HepG2 (cell line): Measurements from ENCODE around the gene EEFSEC. TPM values are rescaled to one million over a fixed set of nuclear protein-coding genes. Genes with fewer than 3 reads are reported as not detected.
A peak's percentile ranks its signal among the peaks of the same experiment; 100 is the strongest.

Source experiments
- ADNP ChIP-seq: sonication (generic); formaldehyde crosslinking; IDR thresholded peaks from 2 replicates; pipeline ENCODE4 v1.4.0; 2020; ENCODE audit warnings: missing genetic modification reagents
- ASH2L ChIP-seq: fragments of 300-600, 200-600 bp; sonication (generic); IDR thresholded peaks from 2 replicates; pipeline ENCODE4 v1.7.0; 2017; ENCODE audit warnings: low read depth, mild to moderate bottlenecking, moderate library complexity, mixed read lengths, low read length; ENCODE audit not compliant: insufficient read length
- CENPT ChIP-seq: sonication (generic); formaldehyde crosslinking; IDR thresholded peaks from 2 replicates; pipeline ENCODE4 v1.8.0; 2022; ENCODE audit warnings: low read depth, mild to moderate bottlenecking, moderate library complexity, missing genetic modification reagents
- GPN1 ChIP-seq: sonication (generic); formaldehyde crosslinking; IDR thresholded peaks from 2 replicates; pipeline ENCODE4 v1.5.1; 2020; ENCODE audit warnings: missing genetic modification reagents, borderline replicate concordance
- MED1 ChIP-seq: sonication (generic); formaldehyde crosslinking; IDR thresholded peaks from 2 replicates; pipeline ENCODE4 v1.4.0; 2020; ENCODE audit warnings: missing genetic modification reagents
- MED13 ChIP-seq: sonication (generic); formaldehyde crosslinking; IDR thresholded peaks from 2 replicates; pipeline ENCODE4 v1.5.0; 2020; ENCODE audit warnings: missing genetic modification reagents
- MEIS2 ChIP-seq: sonication (generic); formaldehyde crosslinking; IDR thresholded peaks from 2 replicates; pipeline ENCODE4 v1.9.0; 2021; ENCODE audit warnings: mild to moderate bottlenecking, missing genetic modification reagents
- MIXL1 ChIP-seq: IDR thresholded peaks from 2 replicates; pipeline ENCODE4 v1.6.1; 2016
- NFIC ChIP-seq: IDR thresholded peaks from 2 replicates; pipeline ENCODE4 v1.6.1; 2012; ENCODE audit warnings: mild to moderate bottlenecking, low read length, inconsistent platforms
- NFYB ChIP-seq: sonication (generic); formaldehyde crosslinking; IDR thresholded peaks from 2 replicates; pipeline ENCODE4 v1.4.0; 2020; ENCODE audit warnings: missing genetic modification reagents
- PHF21A ChIP-seq: sonication (generic); formaldehyde crosslinking; IDR thresholded peaks from 2 replicates; pipeline ENCODE4 v1.5.0; 2020; ENCODE audit warnings: mild to moderate bottlenecking, missing genetic modification reagents
- SMARCE1 ChIP-seq: fragments of 450-650 bp; IDR thresholded peaks from 2 replicates; pipeline ENCODE4 v1.6.1; 2017; ENCODE audit warnings: borderline replicate concordance
- SRY ChIP-seq: sonication (generic); formaldehyde crosslinking; IDR thresholded peaks from 2 replicates; pipeline ENCODE4 v1.8.0; 2022; ENCODE audit warnings: mild to moderate bottlenecking, missing genetic modification reagents
- TCF12 ChIP-seq, 2 experiments: fragments of 450-650 bp in 1 of 2; sonication (generic) in 1 of 2; formaldehyde crosslinking in 1 of 2; IDR thresholded peaks; 2 replicates each; pipeline versions ENCODE4 v1.6.1 to v1.8.0; 2017 to 2022; ENCODE audit warnings: antibody characterized with exemption in 1 of 2, mild to moderate bottlenecking in 1 of 2, missing genetic modification reagents in 1 of 2, moderate library complexity in 1 of 2
- ZFP36L1 ChIP-seq: sonication (generic); formaldehyde crosslinking; IDR thresholded peaks from 2 replicates; pipeline ENCODE4 v1.8.0; 2022; ENCODE audit warnings: mild to moderate bottlenecking, missing genetic modification reagents, moderate library complexity
- ZFP36L2 ChIP-seq: sonication (generic); formaldehyde crosslinking; IDR thresholded peaks from 2 replicates; pipeline ENCODE4 v1.4.0; 2020; ENCODE audit warnings: missing genetic modification reagents
- ZNF317 ChIP-seq: sonication (generic); formaldehyde crosslinking; IDR thresholded peaks from 2 replicates; pipeline ENCODE4 v1.5.0; 2020; ENCODE audit warnings: mild to moderate bottlenecking, missing genetic modification reagents
- ZNF329 ChIP-seq: sonication (generic); formaldehyde crosslinking; IDR thresholded peaks from 2 replicates; pipeline ENCODE4 v1.9.0; 2021; ENCODE audit warnings: low read depth, mild to moderate bottlenecking, missing genetic modification reagents
- ZNF430 ChIP-seq: sonication (generic); formaldehyde crosslinking; IDR thresholded peaks from 2 replicates; pipeline ENCODE4 v1.9.0; 2021; ENCODE audit warnings: mild to moderate bottlenecking, missing genetic modification reagents
- ZNF709 ChIP-seq: sonication (generic); formaldehyde crosslinking; IDR thresholded peaks from 2 replicates; pipeline ENCODE4 v1.5.0; 2020; ENCODE audit warnings: mild to moderate bottlenecking, missing genetic modification reagents
- ZNF766 ChIP-seq: sonication (generic); formaldehyde crosslinking; IDR thresholded peaks from 2 replicates; pipeline ENCODE4 v1.5.0; 2020; ENCODE audit warnings: missing genetic modification reagents, borderline replicate concordance
- polyA plus RNA-seq, 8 experiments: library from polyadenylated mRNA; depleted of rRNA in 3 of 8; stranded (reverse) in 7 of 8; unstranded in 1 of 8; fragments of >200 nt; fragmentation: Illumina TruSeq in 4 of 8; extraction: Trizol in 4 of 8; gene quantifications; 2 replicates each; pipeline versions ENCODE4 v1.2.1 to v1.2.3, GENCODE V29; 2011 to 2016; ENCODE audit warnings: low read depth in 4 of 8, missing spikeins in 1 of 8, mixed read lengths in 1 of 8; ENCODE audit not compliant: insufficient read depth in 1 of 8
- total RNA-seq, 5 experiments: library from RNA; depleted of rRNA; stranded (reverse); fragments of >200 nt; fragmentation: Illumina TruSeq; extraction: Trizol; gene quantifications; 2 replicates each; pipeline ENCODE4 v1.2.3, GENCODE V29; 2016; ENCODE audit warnings: low read depth in 1 of 5
- TF ChIP-seq, protein P1 (sequence below): sonication (generic); formaldehyde crosslinking; IDR thresholded peaks from 2 replicates; pipeline ENCODE4 v1.4.0; 2020; ENCODE audit warnings: low read depth, missing genetic modification reagents
- TF ChIP-seq, protein P2 (sequence below): sonication (generic); formaldehyde crosslinking; IDR thresholded peaks from 2 replicates; pipeline ENCODE4 v1.4.0; 2020; ENCODE audit warnings: missing genetic modification reagents, borderline replicate concordance
- TF ChIP-seq, protein P3 (sequence below): IDR thresholded peaks from 2 replicates; pipeline ENCODE4 v1.6.1; 2016; ENCODE audit warnings: mild to moderate bottlenecking
- TF ChIP-seq, protein P4 (sequence below): sonication (generic); formaldehyde crosslinking; IDR thresholded peaks from 2 replicates; pipeline ENCODE4 v1.5.0; 2020; ENCODE audit warnings: missing genetic modification reagents

The EEFSEC gene
- total and polyA plus RNA-seq, 2 of the 13 experiments (the other 11 are each of a cell fraction or from before 2014, with no cell fraction given), result 6.4 to 24.2 TPM

- TF ChIP-seq ZFP36L1 (CRISPR knock-in tag), result no peak
- TF ChIP-seq CENPT (CRISPR knock-in tag), result no peak
- TF ChIP-seq MED1 (CRISPR knock-in tag), result peak; percentile 68
- TF ChIP-seq GPN1 (CRISPR knock-in tag), result no peak
- TF ChIP-seq ZNF317 (CRISPR knock-in tag), result no peak
- peak; percentile 60; the same call in 1 of the 2 replicates for TF ChIP-seq NFIC
- TF ChIP-seq ZNF430 (CRISPR knock-in tag), result no peak
- TF ChIP-seq TCF12 (IDR thresholded peaks at IDR 0.05), result no peak
- no peak for TF ChIP-seq TCF12 (CRISPR knock-in tag; IDR thresholded peaks at IDR 0.05)
- no peak for TF ChIP-seq ZNF329 (CRISPR knock-in tag)
- no peak; the same call in 1 of the 2 replicates for TF ChIP-seq NFYB (CRISPR knock-in tag)
- TF ChIP-seq SMARCE1, result no peak
- no peak for TF ChIP-seq MEIS2
- no peak for TF ChIP-seq ADNP (CRISPR knock-in tag)
- peak; percentile 86 for TF ChIP-seq PHF21A (CRISPR knock-in tag)
- TF ChIP-seq MIXL1 (CRISPR knock-in tag), result peak; percentile 41; the same call in 1 of the 2 replicates
- no peak for TF ChIP-seq ZFP36L2 (CRISPR knock-in tag)
- no peak for TF ChIP-seq SRY
- TF ChIP-seq, protein P1, sequence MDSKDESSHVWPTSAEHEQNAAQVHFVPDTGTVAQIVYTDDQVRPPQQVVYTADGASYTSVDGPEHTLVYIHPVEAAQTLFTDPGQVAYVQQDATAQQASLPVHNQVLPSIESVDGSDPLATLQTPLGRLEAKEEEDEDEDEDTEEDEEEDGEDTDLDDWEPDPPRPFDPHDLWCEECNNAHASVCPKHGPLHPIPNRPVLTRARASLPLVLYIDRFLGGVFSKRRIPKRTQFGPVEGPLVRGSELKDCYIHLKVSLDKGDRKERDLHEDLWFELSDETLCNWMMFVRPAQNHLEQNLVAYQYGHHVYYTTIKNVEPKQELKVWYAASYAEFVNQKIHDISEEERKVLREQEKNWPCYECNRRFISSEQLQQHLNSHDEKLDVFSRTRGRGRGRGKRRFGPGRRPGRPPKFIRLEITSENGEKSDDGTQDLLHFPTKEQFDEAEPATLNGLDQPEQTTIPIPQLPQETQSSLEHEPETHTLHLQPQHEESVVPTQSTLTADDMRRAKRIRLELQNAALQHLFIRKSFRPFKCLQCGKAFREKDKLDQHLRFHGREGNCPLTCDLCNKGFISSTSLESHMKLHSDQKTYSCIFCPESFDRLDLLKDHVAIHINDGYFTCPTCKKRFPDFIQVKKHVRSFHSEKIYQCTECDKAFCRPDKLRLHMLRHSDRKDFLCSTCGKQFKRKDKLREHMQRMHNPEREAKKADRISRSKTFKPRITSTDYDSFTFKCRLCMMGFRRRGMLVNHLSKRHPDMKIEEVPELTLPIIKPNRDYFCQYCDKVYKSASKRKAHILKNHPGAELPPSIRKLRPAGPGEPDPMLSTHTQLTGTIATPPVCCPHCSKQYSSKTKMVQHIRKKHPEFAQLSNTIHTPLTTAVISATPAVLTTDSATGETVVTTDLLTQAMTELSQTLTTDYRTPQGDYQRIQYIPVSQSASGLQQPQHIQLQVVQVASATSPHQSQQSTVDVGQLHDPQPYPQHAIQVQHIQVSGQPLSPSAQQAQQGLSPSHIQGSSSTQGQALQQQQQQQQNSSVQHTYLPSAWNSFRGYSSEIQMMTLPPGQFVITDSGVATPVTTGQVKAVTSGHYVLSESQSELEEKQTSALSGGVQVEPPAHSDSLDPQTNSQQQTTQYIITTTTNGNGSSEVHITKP (CRISPR knock-in tag), result peak; percentile 75
- no peak for TF ChIP-seq ZNF766 (CRISPR knock-in tag)
- no peak for TF ChIP-seq ZNF709
- TF ChIP-seq, protein P2, sequence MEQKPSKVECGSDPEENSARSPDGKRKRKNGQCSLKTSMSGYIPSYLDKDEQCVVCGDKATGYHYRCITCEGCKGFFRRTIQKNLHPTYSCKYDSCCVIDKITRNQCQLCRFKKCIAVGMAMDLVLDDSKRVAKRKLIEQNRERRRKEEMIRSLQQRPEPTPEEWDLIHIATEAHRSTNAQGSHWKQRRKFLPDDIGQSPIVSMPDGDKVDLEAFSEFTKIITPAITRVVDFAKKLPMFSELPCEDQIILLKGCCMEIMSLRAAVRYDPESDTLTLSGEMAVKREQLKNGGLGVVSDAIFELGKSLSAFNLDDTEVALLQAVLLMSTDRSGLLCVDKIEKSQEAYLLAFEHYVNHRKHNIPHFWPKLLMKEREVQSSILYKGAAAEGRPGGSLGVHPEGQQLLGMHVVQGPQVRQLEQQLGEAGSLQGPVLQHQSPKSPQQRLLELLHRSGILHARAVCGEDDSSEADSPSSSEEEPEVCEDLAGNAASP (CRISPR knock-in tag), result peak; percentile 81; the same call in 1 of the 2 replicates
- TF ChIP-seq MED13 (CRISPR knock-in tag), result no peak
- TF ChIP-seq, protein P3, sequence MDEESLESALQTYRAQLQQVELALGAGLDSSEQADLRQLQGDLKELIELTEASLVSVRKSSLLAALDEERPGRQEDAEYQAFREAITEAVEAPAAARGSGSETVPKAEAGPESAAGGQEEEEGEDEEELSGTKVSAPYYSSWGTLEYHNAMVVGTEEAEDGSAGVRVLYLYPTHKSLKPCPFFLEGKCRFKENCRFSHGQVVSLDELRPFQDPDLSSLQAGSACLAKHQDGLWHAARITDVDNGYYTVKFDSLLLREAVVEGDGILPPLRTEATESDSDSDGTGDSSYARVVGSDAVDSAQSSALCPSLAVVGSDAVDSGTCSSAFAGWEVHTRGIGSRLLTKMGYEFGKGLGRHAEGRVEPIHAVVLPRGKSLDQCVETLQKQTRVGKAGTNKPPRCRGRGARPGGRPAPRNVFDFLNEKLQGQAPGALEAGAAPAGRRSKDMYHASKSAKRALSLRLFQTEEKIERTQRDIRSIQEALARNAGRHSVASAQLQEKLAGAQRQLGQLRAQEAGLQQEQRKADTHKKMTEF (CRISPR knock-in tag), result peak; percentile 58; the same call in 1 of the 2 replicates
- TF ChIP-seq ASH2L, result no peak
- TF ChIP-seq, protein P4, sequence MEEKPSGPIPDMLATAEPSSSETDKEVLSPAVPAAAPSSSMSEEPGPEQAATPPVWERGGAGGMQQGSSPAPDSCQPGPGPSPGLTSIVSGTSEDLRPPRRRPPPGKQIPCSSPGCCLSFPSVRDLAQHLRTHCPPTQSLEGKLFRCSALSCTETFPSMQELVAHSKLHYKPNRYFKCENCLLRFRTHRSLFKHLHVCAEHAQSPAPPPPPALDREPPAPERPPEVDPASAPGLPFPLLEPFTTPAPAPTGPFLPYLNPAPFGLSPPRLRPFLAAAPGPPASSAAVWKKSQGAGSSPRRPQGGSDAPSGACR, result no peak
Observed at GRCh38 chr3:128353991-128354687, 200.9 kb downstream of the EEFSEC start (continued).
